DMS53 (cell line): Measurements from ENCODE around the gene NME2.

ENCODE experiments used
- DNase-seq: peaks from one replicate; lab custom pipeline; 2025; lab: John Stamatoyannopoulos, UW

The NME2 gene

DNA sequence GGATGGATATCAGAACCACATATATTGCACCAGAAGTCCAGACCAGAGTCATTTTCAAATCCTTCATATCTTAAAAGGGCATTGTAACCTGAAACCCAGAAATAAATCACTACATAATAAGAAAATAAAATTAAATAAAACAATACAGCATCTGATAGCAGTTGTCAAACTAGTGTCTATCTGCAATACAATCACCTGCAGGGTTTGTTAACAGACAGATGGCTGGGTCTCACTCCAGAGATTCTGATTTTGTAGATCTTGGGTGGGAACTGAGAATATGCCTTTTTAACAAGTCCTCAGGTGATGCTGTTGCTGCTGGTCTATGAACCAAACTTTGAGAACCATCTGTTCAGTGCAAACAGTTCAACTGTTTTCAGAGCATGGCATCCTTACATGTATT lies 37.6 kb downstream of the NME2 start:
- no peak for DNase-seq

DNA sequence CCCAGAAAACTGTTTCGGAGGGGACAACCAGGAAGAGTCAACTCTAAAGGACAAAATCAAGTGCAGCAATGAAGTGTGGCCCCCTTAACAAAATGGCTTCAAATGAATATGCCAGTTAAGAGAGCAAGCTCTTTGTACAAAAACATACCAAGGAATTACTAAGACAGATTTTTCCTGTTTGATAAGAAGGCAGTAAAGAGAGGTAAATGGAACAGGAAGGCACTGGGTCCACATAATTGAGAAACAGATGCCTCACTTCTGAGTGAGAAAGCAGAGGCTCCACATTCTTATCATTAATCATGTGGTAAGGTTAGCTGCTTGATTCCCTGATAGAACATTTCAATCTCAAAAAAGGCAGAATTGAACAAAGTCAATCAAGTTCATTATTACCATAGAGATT lies 48.7 kb downstream of the NME2 start:
- DNase-seq = no peak

DNA sequence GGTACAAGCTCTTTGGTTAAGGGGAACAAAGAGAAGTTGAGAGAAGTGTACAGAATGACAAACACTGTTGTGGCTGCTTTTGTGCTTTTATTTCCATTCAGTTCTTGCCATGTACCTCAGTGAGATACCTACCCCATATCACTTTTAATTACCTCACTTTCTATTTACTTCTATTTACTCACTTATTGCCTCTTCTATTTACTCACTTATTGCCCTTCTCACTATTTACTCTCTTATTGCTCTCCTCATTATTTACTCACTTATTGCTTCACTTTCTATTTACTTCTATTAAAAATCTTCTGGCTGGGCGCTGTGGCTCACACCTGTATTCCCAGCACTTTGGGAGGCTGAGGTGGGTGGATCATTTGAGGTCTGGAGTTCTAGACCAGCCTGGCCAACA lies 51.7 kb downstream of the NME2 start:
- DNase-seq = peak; percentile 25

DNA sequence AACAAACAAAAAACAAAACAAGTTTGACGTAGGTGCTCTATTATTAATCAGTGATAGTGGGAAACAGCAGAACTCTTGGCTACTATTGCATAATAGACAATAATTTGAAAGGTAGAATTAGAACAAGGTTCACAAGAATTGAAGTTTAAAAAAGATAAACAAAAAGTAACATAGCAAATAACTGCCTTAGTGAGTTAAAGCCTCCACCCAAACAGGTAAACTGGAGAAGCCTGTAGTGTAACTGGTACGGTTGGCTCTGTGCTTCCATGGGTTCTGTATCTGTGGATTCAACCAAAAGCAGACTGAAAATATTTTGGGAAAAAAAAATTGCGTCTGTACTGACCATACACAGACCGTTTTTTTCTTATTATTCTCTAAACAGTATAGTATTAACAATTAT lies 55.1 kb downstream of the NME2 start:
- no peak for DNase-seq
